Gastrocnemius medialis (tissue), 4 donors: ENCODE data around the gene C1orf185. TPM values are rescaled to one million over a fixed set of nuclear protein-coding genes. Genes with fewer than 3 reads are reported as not detected.
"Not testable (repeated sequence)": the region's sequence is repeated elsewhere in the genome, so short reads cannot be mapped to it uniquely, and the experiment has no call there.

Experiments used
- ATAC-seq, 2 donors: fragments of 150-250 bp; one replicate each; pipeline ENCODE4 v1.9.1; 2016
- DNase-seq, 2 donors: peaks; one replicate each; pipeline ENCODE4 v3.0.0-alpha.2; 2019
- H3K27ac ChIP-seq, 4 donors: fragments of 200-600 bp; sonication (generic); 1 replicate in 1 of 4; 2 replicates in 3 of 4; pipeline ENCODE4 v1.5.1; 2016 to 2018; ENCODE audit warnings: mild to moderate bottlenecking in 2 of 4, moderate library complexity in 1 of 4
- H3K27me3 ChIP-seq, 3 donors: fragments of 200-600 bp; sonication (generic) in 2 of 3; 1 replicate in 1 of 3; 2 replicates in 2 of 3; pipeline versions ENCODE4 v1.5.1 to v1.6.0; 2016 to 2019; ENCODE audit warnings: mild to moderate bottlenecking in 1 of 3, moderate library complexity in 1 of 3
- H3K36me3 ChIP-seq, 2 donors: fragments of 200-600 bp; sonication (generic) in 1 of 2; one replicate each; pipeline ENCODE4 v1.5.1; 2017 to 2018
- H3K4me1 ChIP-seq, 2 donors: fragments of 200-600 bp; sonication (generic) in 1 of 2; one replicate each; pipeline ENCODE4 v1.5.1; 2016 to 2017; ENCODE audit warnings: mild to moderate bottlenecking in 2 of 2
- H3K4me3 ChIP-seq, 4 donors: fragments of 200-600 bp; sonication (generic) in 3 of 4; 1 replicate in 1 of 4; 2 replicates in 3 of 4; pipeline ENCODE4 v1.5.1; 2016 to 2019; ENCODE audit warnings: mild to moderate bottlenecking in 2 of 4
- H3K9me3 ChIP-seq, 3 donors: fragments of 200-600 bp; sonication (generic) in 2 of 3; 1 replicate in 1 of 3; 2 replicates in 2 of 3; pipeline ENCODE4 v1.5.1; 2016 to 2019
- POLR2A ChIP-seq, 2 donors: fragments of 450-650 bp; IDR thresholded peaks; one replicate each; pipeline ENCODE4 v1.6.1; 2017; ENCODE audit warnings: antibody characterized with exemption in 2 of 2, mild to moderate bottlenecking in 2 of 2, moderate library complexity in 2 of 2
- in situ Hi-C, 4 donors: fragments of 200-750 bp; cut with MboI; loops; one replicate each; pipeline versions ENCODE4 v1.15.0 to v1.8.0; 2017; ENCODE audit warnings: low sequenced_read_pairs in 4 of 4
- intact Hi-C: fragments of 100-400 bp; cut with DNase I; formaldehyde crosslinking; loops from one replicate; pipeline ENCODE4 v1.15.1; 2023; ENCODE audit warnings: low total_unique reads
- total RNA-seq, 4 donors: library from RNA; depleted of rRNA; stranded (reverse); fragments of >200 nt; gene quantifications; one replicate each; pipeline versions ENCODE4 v1.1.0 to v1.2.3, GENCODE V29; 2016
- TF ChIP-seq, protein P1 (sequence below), 5 experiments: fragments of 450-650 bp in 3 of 5; fragments of 200-600 bp in 2 of 5; sonication (generic) in 2 of 5; IDR thresholded peaks in 4 of 5; conservative IDR thresholded peaks in 1 of 5; 1 replicate in 4 of 5; 2 replicates in 1 of 5; pipeline ENCODE4 v1.5.1; 2016 to 2019; ENCODE audit warnings: antibody characterized with exemption in 5 of 5, mild to moderate bottlenecking in 3 of 5, moderate library complexity in 3 of 5

The C1orf185 gene
- total RNA-seq, 4 donors from 2014 or later = not detected

- Histone ChIP-seq H3K36me3 (no peaks in the 10 kb centered on the region), H3K27ac (no peak overlapping the region), H3K4me1 (no peaks in the 10 kb centered on the region), H3K27me3 (no peaks in the 10 kb centered on the region), H3K9me3 (no peaks in the 10 kb centered on the region), H3K4me3 (no peak overlapping the region)
- in situ Hi-C loops = no loop called here
- ATAC-seq (no peak), DNase-seq (no peak)
- intact Hi-C loops = no loop called here
- no peak for TF ChIP-seq POLR2A (IDR thresholded peaks at IDR 0.05)
- TF ChIP-seq, protein P1, sequence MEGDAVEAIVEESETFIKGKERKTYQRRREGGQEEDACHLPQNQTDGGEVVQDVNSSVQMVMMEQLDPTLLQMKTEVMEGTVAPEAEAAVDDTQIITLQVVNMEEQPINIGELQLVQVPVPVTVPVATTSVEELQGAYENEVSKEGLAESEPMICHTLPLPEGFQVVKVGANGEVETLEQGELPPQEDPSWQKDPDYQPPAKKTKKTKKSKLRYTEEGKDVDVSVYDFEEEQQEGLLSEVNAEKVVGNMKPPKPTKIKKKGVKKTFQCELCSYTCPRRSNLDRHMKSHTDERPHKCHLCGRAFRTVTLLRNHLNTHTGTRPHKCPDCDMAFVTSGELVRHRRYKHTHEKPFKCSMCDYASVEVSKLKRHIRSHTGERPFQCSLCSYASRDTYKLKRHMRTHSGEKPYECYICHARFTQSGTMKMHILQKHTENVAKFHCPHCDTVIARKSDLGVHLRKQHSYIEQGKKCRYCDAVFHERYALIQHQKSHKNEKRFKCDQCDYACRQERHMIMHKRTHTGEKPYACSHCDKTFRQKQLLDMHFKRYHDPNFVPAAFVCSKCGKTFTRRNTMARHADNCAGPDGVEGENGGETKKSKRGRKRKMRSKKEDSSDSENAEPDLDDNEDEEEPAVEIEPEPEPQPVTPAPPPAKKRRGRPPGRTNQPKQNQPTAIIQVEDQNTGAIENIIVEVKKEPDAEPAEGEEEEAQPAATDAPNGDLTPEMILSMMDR (IDR thresholded peaks at IDR 0.05 in 4 of 5, conservative IDR thresholded peaks at IDR 0.05 in 1 of 5) = no peak
Measured at GRCh38 chr1:51120629-51121028, 18.6 kb downstream of the C1orf185 start.

DNA sequence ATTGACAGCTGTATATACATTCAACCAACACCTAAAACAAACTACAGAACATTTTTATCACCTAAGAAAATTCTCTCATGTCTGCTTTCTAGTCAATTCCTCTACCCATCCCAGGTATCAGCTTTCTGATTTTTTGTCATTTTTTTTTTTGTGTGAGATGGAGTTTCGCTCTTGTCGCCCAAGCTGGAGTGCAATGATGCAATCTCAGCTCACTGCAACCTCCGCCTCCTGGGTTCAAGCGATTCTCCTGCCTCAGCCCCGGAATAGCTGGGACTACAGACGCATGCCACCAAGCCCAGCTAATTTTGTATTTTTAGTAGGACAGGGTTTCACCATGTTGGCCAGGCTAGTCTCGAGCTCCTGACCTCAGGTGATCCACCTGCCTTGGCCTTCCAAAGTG is 25.1 kb downstream of the C1orf185 start:
- H3K9me3 ChIP-seq, ATAC-seq, in situ Hi-C loops, H3K27ac ChIP-seq, H3K36me3 ChIP-seq, H3K4me3 ChIP-seq, intact Hi-C loops, DNase-seq, H3K27me3 ChIP-seq, H3K4me1 ChIP-seq: not testable (repeated sequence)

DNA sequence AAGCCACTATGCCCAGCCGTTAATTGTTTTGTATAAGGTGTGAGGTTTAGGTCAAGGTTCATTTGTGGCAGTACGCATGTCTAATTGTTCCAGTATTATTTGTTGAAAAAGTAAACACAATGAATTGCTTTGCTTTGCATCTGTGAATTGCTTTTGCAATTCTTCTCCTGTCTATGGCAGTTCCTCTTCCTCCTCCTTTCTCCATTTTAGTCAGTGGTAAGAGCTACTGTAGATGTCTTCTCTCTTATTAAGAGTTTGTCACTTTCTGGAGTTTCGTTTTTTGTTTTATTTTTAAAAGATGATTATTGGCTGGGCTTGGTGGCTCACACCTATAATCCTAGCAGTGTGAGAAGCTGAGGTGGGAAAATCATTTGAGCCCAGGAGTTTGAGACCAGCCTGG is 29.2 kb downstream of the C1orf185 start:
- no peaks in the 10 kb centered on the region for H3K27me3 ChIP-seq
- H3K9me3 ChIP-seq = peaks cover 0 to 3% (median 3%) of the 10 kb centered on the region in 3 donors
- intact Hi-C loops = no loop called here
- no peak for TF ChIP-seq POLR2A (IDR thresholded peaks at IDR 0.05)
- TF ChIP-seq, protein P1 (IDR thresholded peaks at IDR 0.05 in 4 of 5, conservative IDR thresholded peaks at IDR 0.05 in 1 of 5) = no peak
- DNase-seq (no peak), ATAC-seq (no peak)
- H3K27ac ChIP-seq = no peak overlapping the region
- in situ Hi-C loops = no loop called here
- H3K4me3 ChIP-seq = no peak overlapping the region
- no peaks in the 10 kb centered on the region for H3K4me1 ChIP-seq
- H3K36me3 ChIP-seq = no peaks in the 10 kb centered on the region

- Histone ChIP-seq H3K27ac (no peak overlapping the region), H3K27me3 (no peaks in the 10 kb centered on the region), H3K4me3 (no peak overlapping the region), H3K4me1 (no peaks in the 10 kb centered on the region), H3K9me3 (peaks cover 0 to 3% (median 3%) of the 10 kb centered on the region in 3 donors), H3K36me3 (no peaks in the 10 kb centered on the region)
- in situ Hi-C loops = no loop called here
- no peak for DNase-seq
- TF ChIP-seq, protein P1 (IDR thresholded peaks at IDR 0.05 in 4 of 5, conservative IDR thresholded peaks at IDR 0.05 in 1 of 5) = no peak
- TF ChIP-seq POLR2A (IDR thresholded peaks at IDR 0.05) = no peak
- intact Hi-C loops = no loop called here
- ATAC-seq = no peak
Measured at GRCh38 chr1:51133045-51133444, 31.0 kb downstream of the C1orf185 start.

DNA sequence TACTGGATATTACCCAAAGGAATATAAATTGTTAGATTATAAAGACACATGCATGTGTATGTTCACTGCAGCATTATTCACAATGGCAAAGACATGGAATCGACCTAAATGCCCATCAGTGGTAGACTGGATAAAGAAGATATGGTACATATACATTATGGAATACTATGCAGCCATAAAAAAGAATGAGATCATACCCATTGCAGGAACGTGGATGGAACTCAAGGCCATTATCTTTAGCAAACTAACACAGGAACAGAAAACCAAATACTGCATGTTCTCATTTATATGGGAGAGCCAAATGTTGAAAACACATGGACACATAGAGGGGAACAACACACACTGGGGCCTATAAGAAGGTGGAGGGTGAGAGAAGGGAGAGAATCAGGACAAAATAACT is 35.7 kb downstream of the C1orf185 start:
- H3K27ac ChIP-seq, in situ Hi-C loops, DNase-seq, ATAC-seq, H3K36me3 ChIP-seq, H3K4me3 ChIP-seq, H3K27me3 ChIP-seq, intact Hi-C loops, H3K9me3 ChIP-seq, H3K4me1 ChIP-seq: not testable (repeated sequence)

GRCh38 chr1:51139474-51139873 is 37.4 kb downstream of the C1orf185 start:
- ATAC-seq = no peak
- Histone ChIP-seq H3K27ac (no peak overlapping the region), H3K4me1 (no peaks in the 10 kb centered on the region), H3K9me3 (peaks cover 0 to 3% (median 0%) of the 10 kb centered on the region in 3 donors), H3K36me3 (no peaks in the 10 kb centered on the region), H3K4me3 (no peak overlapping the region), H3K27me3 (no peaks in the 10 kb centered on the region)
- intact Hi-C loops = no loop called here
- no peak for DNase-seq
- in situ Hi-C loops = no loop called here
- TF ChIP-seq, protein P1 (IDR thresholded peaks at IDR 0.05 in 4 of 5, conservative IDR thresholded peaks at IDR 0.05 in 1 of 5) = no peak
- TF ChIP-seq POLR2A (IDR thresholded peaks at IDR 0.05) = no peak
